Osteoblast (primary cell): ENCODE results near the gene EHF. TPM values are rescaled to one million over a fixed set of nuclear protein-coding genes. Genes with fewer than 3 reads are reported as not detected.

Source experiments
- DNase-seq: peaks from one replicate; pipeline ENCODE4 v3.0.0; 2011; ENCODE audit warnings: low spot score, mixed read lengths; ENCODE audit not compliant: insufficient read length; ENCODE audit errors: missing footprints
- H2AFZ ChIP-seq: 2 replicates; pipeline ENCODE4 v1.6.0; 2011; ENCODE audit warnings: mild to moderate bottlenecking, low read length
- H3K27ac ChIP-seq: 2 replicates; pipeline ENCODE4 v1.5.1; 2011; ENCODE audit warnings: mild to moderate bottlenecking, low read depth, low read length, moderate library complexity
- H3K27me3 ChIP-seq: 2 replicates; pipeline ENCODE4 v1.6.0; 2012; ENCODE audit warnings: mild to moderate bottlenecking, control low read depth, inconsistent platforms, low read length, moderate library complexity; ENCODE audit not compliant: insufficient read depth
- H3K36me3 ChIP-seq: 2 replicates; pipeline ENCODE4 v1.5.1; 2011; ENCODE audit warnings: mild to moderate bottlenecking, low read length, control low read depth, moderate library complexity; ENCODE audit not compliant: insufficient read depth
- H3K4me1 ChIP-seq: 2 replicates; pipeline ENCODE4 v1.5.1; 2011; ENCODE audit warnings: mild to moderate bottlenecking, low read length, control low read depth, moderate library complexity; ENCODE audit not compliant: insufficient read depth
- H3K4me2 ChIP-seq: 2 replicates; pipeline ENCODE4 v1.6.0; 2011; ENCODE audit warnings: mild to moderate bottlenecking, low read length; ENCODE audit not compliant: insufficient read depth
- H3K4me3 ChIP-seq: fragments of 200-600 bp; sonication (generic); 3 replicates; pipeline ENCODE4 v1.5.1; 2012; ENCODE audit warnings: mild to moderate bottlenecking, low read length, inconsistent platforms; ENCODE audit not compliant: insufficient read depth
- H3K79me2 ChIP-seq: 2 replicates; pipeline ENCODE4 v1.6.0; 2012; ENCODE audit warnings: mild to moderate bottlenecking, low read length, control low read depth, inconsistent platforms; ENCODE audit not compliant: insufficient read depth
- H3K9me3 ChIP-seq: 2 replicates; pipeline ENCODE4 v1.5.1; 2011; ENCODE audit warnings: low read depth, low read length, control low read depth
- H4K20me1 ChIP-seq: 2 replicates; pipeline ENCODE4 v1.6.0; 2012; ENCODE audit warnings: mild to moderate bottlenecking, low read length, control low read depth; ENCODE audit not compliant: insufficient read depth
- CTCF ChIP-seq: IDR thresholded peaks from 2 replicates; pipeline ENCODE4 v1.5.1; 2011; ENCODE audit warnings: mild to moderate bottlenecking, low read depth, low read length, moderate library complexity; ENCODE audit errors: extremely low read depth
- total RNA-seq: library from RNA; depleted of rRNA; stranded (reverse); fragments of >200 nt; gene quantifications from 2 replicates; pipeline ENCODE4 v1.2.3, GENCODE V29; 2012

EHF gene
- total RNA-seq, 1 donor = not detected

GRCh38 chr11:34593085-34593484 lies 27.8 kb upstream of the EHF start:
- TF ChIP-seq CTCF = no peak
- Histone ChIP-seq H3K9me3 (no peaks in the 10 kb centered on the region), H3K4me1 (no peaks in the 10 kb centered on the region)

GRCh38 chr11:34594603-34595002 lies 26.3 kb upstream of the EHF start:
- Histone ChIP-seq H3K4me3 (no peak overlapping the region), H3K27me3 (no peaks in the 10 kb centered on the region), H3K36me3 (no peaks in the 10 kb centered on the region), H3K79me2 (no peaks in the 10 kb centered on the region), H3K27ac (no peak overlapping the region), H4K20me1 (no peaks in the 10 kb centered on the region), H3K9me3 (no peaks in the 10 kb centered on the region), H2AFZ (no peak overlapping the region), H3K4me1 (peaks cover 8% of the 10 kb centered on the region), H3K4me2 (no peak overlapping the region)
- DNase-seq = no peak
- TF ChIP-seq CTCF = no peak

More at GRCh38 chr11:34593085-34593484, 27.8 kb upstream of the EHF start:
- H3K4me2 ChIP-seq = no peak overlapping the region
- H3K27me3 ChIP-seq = no peaks in the 10 kb centered on the region
- H2AFZ ChIP-seq = no peak overlapping the region
- H3K36me3 ChIP-seq = no peaks in the 10 kb centered on the region
- H3K4me3 ChIP-seq = no peak overlapping the region
- no peaks in the 10 kb centered on the region for H4K20me1 ChIP-seq
- H3K27ac ChIP-seq = no peak overlapping the region
- no peak for DNase-seq
- no peaks in the 10 kb centered on the region for H3K79me2 ChIP-seq

GRCh38 chr11:34595391-34595790 lies 25.5 kb upstream of the EHF start:
- no peak for TF ChIP-seq CTCF
- no peaks in the 10 kb centered on the region for H3K79me2 ChIP-seq
- no peak for DNase-seq

GRCh38 chr11:34595960-34596644 lies 24.8 kb upstream of the EHF start:
- DNase-seq = no peak
- H4K20me1 ChIP-seq = no peaks in the 10 kb centered on the region
- no peak overlapping the region for H3K27ac ChIP-seq
- H3K9me3 ChIP-seq = no peaks in the 10 kb centered on the region
- H3K4me1 ChIP-seq = peaks cover 23% of the 10 kb centered on the region
- H2AFZ ChIP-seq = no peak overlapping the region
- H3K4me2 ChIP-seq = no peak overlapping the region
- H3K4me3 ChIP-seq = no peak overlapping the region
- no peaks in the 10 kb centered on the region for H3K79me2 ChIP-seq
- no peaks in the 10 kb centered on the region for H3K36me3 ChIP-seq
- TF ChIP-seq CTCF = no peak
- no peaks in the 10 kb centered on the region for H3K27me3 ChIP-seq

More at GRCh38 chr11:34595391-34595790, 25.5 kb upstream of the EHF start:
- Histone ChIP-seq H3K4me2 (no peak overlapping the region), H3K36me3 (no peaks in the 10 kb centered on the region), H4K20me1 (no peaks in the 10 kb centered on the region), H2AFZ (no peak overlapping the region), H3K9me3 (no peaks in the 10 kb centered on the region), H3K4me3 (no peak overlapping the region), H3K27ac (no peak overlapping the region), H3K27me3 (no peaks in the 10 kb centered on the region), H3K4me1 (peaks cover 15% of the 10 kb centered on the region)
